ENCODE data around the gene PIEZO2.

PIEZO2 gene

GRCh38 chr18:10771053-10771709 lies 378.2 kb downstream of the PIEZO2 start:
- no peak for DNase-seq

- DNase-seq: no peak
Measured at GRCh38 chr18:10770264-10770663, 379.1 kb downstream of the PIEZO2 start.

- no peak for DNase-seq
Measured at GRCh38 chr18:10768221-10768620, 381.1 kb downstream of the PIEZO2 start.

DNA sequence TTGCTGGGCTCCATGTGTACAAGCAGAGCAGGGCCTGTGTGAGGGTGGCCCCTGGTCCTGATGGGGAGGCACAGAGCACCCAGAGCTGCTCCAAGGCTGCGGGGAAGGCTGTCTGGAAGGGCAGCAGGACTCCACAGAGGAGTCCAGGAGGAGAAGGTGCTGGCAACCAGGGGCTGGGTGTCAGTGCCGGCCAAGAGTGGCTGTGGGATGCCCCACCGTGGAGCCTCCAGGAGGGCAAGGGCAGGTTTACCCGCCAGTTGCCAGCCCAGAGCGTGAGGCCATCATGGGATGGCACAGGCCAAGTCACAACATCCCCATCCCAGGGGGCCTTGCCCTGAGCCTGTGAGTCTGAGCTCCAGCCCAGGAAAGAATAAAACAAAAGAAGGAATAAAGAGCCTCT lies 381.7 kb downstream of the PIEZO2 start:
- DNase-seq: no peak

- no peak for DNase-seq
Measured at GRCh38 chr18:10760986-10761385, 388.4 kb downstream of the PIEZO2 start.

DNA sequence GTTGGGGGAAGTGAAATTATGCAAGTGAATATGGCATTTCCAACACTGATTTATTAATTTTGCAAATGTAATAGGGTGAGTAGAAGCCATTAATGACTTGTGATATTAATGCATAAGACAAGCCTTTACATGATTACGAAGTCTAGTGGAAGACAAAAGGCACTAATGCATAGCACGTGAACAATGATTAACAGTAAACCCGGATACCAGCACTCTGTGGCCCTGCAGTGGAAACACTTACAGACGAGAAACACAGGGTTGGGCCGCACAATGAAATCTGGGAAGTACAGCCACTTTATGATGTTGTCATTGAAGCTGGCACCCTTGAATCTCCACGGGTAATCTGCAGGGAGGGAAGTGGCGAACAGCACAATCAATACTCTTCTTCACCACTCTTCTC lies 390.1 kb downstream of the PIEZO2 start:
- no peak for DNase-seq

DNA sequence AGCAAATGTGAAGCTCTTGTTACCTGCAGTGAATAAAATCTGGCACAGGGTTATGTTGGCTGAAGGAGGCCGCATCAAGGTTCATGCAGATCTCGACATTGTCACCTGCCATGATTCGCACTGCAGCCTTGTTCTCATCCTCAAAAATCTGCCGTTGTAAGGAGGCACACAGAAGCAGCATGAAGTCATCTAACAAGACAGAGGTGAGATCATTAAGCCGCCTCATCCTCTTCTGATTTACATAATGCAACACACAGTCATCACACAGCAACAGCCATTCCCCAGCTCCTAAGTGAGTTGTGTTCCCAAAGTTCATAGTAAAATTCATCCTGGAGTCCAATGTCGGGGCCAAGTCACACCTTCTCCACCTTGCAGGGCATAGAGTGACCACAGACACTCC lies 391.4 kb downstream of the PIEZO2 start:
- no peak for DNase-seq

GRCh38 chr18:10757349-10757748 lies 392.0 kb downstream of the PIEZO2 start:
- no peak for DNase-seq

GRCh38 chr18:10755855-10756254 lies 393.5 kb downstream of the PIEZO2 start:
- DNase-seq: no peak

GRCh38 chr18:10754128-10754527 lies 395.2 kb downstream of the PIEZO2 start:
- DNase-seq: no peak

DNA sequence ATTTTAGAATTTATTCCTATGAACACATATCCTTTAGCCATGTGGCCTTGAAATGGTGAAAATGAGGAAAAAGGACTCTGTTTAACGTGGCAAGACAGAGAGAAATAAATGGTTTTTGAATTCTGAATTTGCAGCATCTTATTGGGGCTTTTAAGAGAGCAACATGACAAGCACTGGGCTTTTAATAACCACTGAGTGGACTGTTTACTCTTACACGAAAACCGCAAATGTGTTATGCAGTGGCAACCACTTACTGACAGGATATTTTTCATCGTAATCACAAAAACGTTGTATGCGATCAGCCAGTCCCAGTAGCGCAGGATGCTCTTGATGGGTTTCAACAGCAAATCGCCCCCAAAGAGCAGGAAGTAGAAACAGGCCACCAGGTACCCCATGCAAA lies 397.0 kb downstream of the PIEZO2 start:
- DNase-seq: peak; percentile 65

DNA sequence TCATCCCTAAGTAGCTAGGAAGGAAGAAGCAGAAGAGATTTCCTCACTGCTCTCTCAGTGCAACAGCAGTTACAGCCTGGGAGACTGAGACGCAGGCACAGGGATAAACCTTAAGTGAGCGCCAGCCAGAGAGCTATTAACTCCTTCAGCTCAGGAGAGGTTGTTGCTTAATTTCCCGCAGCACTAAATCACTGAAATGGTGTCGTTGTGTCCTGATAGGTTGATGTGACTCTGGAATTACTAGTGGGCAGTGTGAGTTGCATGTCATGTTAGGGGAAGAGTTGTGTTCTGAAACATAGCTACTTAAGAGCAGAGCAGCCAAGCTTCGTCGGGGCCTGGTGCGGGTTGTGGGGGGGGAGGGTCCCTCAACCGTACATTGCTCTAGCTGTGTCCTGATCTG lies 397.7 kb downstream of the PIEZO2 start:
- DNase-seq: peak; percentile 48

DNA sequence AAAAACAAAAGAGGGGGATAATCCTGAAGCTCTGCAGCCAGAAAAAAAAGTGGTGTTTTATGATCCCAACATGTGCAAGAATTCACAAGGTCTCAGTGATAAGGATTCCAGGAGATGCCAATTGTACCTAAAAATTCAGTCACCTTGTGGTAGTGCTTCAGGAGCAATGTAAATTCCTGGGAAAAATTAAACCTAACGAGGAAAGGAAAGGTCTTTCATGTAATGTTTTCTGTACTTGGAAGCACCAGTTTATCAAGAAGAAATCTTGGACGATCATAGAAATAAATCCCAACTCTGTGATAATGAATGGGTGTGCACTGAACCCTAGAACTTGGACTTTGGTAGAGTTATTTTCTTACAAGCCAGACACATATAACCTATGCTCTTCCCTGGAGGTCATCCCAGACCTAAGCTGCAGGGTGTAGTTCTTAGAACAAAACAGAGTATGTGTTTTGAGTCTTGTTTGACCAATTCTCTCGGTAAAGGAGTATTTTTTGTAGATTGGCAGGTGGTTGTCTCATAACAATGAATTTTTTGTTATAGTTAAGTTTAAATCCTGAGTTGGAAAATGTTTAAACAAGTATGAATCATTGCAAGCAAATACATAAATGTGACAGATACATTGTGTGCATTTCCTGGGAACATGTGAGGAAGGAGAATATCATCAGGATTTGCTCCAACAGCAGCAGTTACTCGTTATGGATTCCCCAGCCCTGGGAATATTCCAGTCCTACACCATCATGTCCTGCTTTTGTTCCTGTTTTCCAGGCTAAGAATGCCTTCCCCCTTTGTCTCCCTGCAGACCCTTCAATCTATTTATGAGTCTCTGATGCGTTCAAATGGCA lies 399.0 kb downstream of the PIEZO2 start:
- no peak for DNase-seq

GRCh38 chr18:10748641-10749040 lies 400.7 kb downstream of the PIEZO2 start:
- no peak for DNase-seq

DNA sequence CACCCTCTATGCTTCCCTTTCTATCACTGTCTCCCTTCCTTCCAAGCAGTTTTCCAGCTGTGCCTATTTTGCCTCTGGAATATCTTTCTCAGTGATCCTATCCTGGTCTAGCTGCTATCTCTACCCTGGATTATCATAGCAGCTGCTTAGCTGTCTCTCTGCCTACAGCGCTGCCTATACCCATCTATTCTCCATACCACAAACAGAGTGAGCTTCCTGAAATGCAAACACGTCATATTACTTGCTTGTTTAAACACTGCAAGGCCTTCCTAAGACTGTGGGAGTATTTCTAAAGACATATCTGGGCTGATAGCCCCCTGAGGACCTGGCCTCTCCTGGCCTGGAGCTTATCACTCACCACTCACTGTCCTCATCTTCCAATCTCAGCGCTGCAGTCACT lies 403.4 kb downstream of the PIEZO2 start:
- no peak for DNase-seq

- no peak for DNase-seq
Measured at GRCh38 chr18:10745219-10745618, 404.1 kb downstream of the PIEZO2 start.

- DNase-seq: no peak
Measured at GRCh38 chr18:10743766-10744165, 405.6 kb downstream of the PIEZO2 start.

DNA sequence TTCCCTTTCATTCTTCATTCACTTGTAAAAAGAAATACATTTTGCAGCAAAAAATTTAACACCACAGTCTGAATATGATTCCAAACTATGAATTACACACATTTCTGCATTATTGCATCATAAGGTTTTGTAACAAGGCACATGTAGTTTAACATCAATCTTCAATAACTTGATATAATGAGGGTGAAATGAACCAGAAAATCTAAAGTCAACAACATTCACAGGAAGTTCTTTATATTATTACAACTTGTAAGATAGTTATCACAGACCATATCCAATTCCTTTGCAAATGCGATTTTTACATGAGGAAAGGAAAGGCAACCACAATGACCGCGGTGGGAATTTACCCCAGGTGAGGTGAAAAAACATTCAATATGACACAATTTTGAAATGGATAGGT lies 410.2 kb downstream of the PIEZO2 start:
- no peak for DNase-seq

GRCh38 chr18:10736984-10737383 lies 412.4 kb downstream of the PIEZO2 start:
- DNase-seq: no peak

GRCh38 chr18:10732990-10733389 lies 416.4 kb downstream of the PIEZO2 start:
- no peak for DNase-seq

DNA sequence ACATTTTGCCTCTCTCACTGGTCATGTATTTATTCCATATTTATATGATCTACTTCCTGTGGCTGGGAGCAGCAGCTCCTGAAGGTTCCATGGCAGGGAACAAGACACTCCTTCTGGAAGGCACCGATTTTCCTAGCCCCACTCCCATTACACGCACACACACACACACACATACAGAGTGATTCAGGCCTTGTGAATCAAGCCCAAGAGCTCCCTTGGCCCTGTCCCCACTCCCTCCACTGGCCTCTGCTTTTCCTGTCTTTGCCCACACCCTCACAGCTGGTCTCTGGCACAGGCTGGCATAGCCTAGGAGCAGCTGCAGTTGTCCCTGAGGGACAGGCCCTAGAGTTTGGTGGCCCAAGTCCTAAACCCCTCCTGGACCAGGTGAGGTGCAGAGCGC lies 421.9 kb downstream of the PIEZO2 start:
- DNase-seq: no peak

GRCh38 chr18:10726198-10727068 lies 422.9 kb downstream of the PIEZO2 start:
- peak; percentile 74 for DNase-seq

DNA sequence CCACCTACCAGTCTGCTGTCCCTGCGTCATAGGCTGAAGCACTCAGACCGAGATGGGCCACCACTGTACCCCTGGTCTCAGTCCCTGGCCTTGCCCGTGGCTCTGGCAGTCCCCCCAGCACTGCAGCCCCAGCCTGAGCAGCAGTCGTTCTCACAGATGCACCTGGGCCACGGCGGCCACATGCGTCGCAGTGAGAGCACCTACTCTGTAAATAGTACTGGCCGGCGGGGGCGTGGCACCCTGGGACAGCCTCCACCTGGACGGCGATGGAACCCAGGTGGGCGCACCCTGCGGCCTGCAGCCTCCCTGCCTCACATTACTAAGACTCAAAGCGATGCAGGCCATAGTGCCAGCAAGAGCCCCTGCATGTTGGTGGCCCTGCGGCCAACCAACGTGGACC lies 424.7 kb downstream of the PIEZO2 start:
- DNase-seq: no peak

- no peak for DNase-seq
Measured at GRCh38 chr18:10723496-10723895, 425.9 kb downstream of the PIEZO2 start.

Data from DMS79 treated with DMSO at 0.1 percent for 48 hours (cell line).